ENCODE data around the gene ANKRD37. TPM values are rescaled to one million over a fixed set of nuclear protein-coding genes. Genes with fewer than 3 reads are reported as not detected.
"Not testable (repeated sequence)": the region's sequence is repeated elsewhere in the genome, so short reads cannot be mapped to it uniquely, and the experiment has no call there.

ANKRD37 gene
- total and polyA plus RNA-seq, 8 donors = 1.2 to 21.7 (median 13.4) TPM

DNA sequence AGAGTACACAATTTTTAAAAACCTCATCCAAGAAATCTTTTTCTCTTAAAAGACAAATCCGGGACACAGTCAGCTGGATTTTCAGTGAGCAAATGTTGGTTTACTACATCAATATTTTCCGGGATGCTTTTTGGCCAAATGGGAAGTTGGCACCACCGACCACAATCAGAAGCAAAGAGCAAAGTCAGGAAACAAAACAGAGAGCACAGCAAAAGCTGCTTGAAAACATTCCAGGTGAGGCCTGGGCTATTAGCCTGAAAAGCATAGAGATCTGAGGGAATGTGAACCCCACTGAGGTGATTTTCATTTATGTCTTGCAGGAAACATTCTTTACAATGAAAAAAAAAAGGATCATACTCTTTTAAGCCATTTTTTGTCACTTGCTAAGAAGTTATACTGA, 34.8 kb upstream of the ANKRD37 start:
- 39 to 63% (median 51%) methylated on average over 3 of the region's 3 CpGs for WGBS, 5 donors
- Histone ChIP-seq H3K36me3 (peaks cover 0 to 35% (median 17%) of the 10 kb centered on the region in 4 donors), H3K27me3 (no peaks in the 10 kb centered on the region), H3K27ac (no peak overlapping the region), H3K9me3 (no peaks in the 10 kb centered on the region), H3K4me3 (no peak overlapping the region), H3K4me1 (no peaks in the 10 kb centered on the region)
- no peak for DNase-seq
- TF ChIP-seq POLR2AphosphoS5 (IDR thresholded peaks at IDR 0.05) = no peak
- no peak for TF ChIP-seq POLR2A (IDR thresholded peaks at IDR 0.05)
- no peak for TF ChIP-seq CTCF (IDR thresholded peaks at IDR 0.05)
- no peak for TF ChIP-seq EP300 (IDR thresholded peaks at IDR 0.05)
- intact Hi-C loops (cut with DNase I; ENCODE audit: low total_unique reads) = no loop called here

- intact Hi-C loops (cut with DNase I; ENCODE audit: low total_unique reads); H3K27ac ChIP-seq; DNase-seq; H3K9me3 ChIP-seq; H3K4me3 ChIP-seq; H3K4me1 ChIP-seq; H3K27me3 ChIP-seq: not testable (repeated sequence)
- peaks cover 0 to 31% (median 14%) of the 10 kb centered on the region in 4 donors for H3K36me3 ChIP-seq
- 70 to 78% (median 78%) methylated on average over 6 of the region's 6 CpGs for WGBS, 5 donors
Observed at GRCh38 chr4:185362570-185362969, 34.1 kb upstream of the ANKRD37 start.

GRCh38 chr4:185363251-185363650, 33.4 kb upstream of the ANKRD37 start:
- H3K4me3 ChIP-seq = no peak overlapping the region
- H3K36me3 ChIP-seq = peaks cover 0 to 30% (median 10%) of the 10 kb centered on the region in 4 donors
- 45 to 69% (median 51%) methylated on average over 3 of the region's 3 CpGs for WGBS, 5 donors
- H3K9me3 ChIP-seq = no peaks in the 10 kb centered on the region
- intact Hi-C loops (cut with DNase I; ENCODE audit: low total_unique reads) = no loop called here
- no peaks in the 10 kb centered on the region for H3K4me1 ChIP-seq
- no peak overlapping the region for H3K27ac ChIP-seq
- H3K27me3 ChIP-seq = no peaks in the 10 kb centered on the region
- DNase-seq = no peak
- no peak for TF ChIP-seq CTCF (IDR thresholded peaks at IDR 0.05)
- TF ChIP-seq EP300 (IDR thresholded peaks at IDR 0.05) = no peak
- TF ChIP-seq POLR2AphosphoS5 (IDR thresholded peaks at IDR 0.05) = no peak
- TF ChIP-seq POLR2A (IDR thresholded peaks at IDR 0.05) = no peak

- Histone ChIP-seq H3K27me3 (no peaks in the 10 kb centered on the region), H3K4me3 (no peak overlapping the region), H3K4me1 (no peaks in the 10 kb centered on the region), H3K9me3 (no peaks in the 10 kb centered on the region), H3K36me3 (peaks cover 0 to 23% (median 8%) of the 10 kb centered on the region in 4 donors), H3K27ac (no peak overlapping the region)
- TF ChIP-seq POLR2AphosphoS5 (IDR thresholded peaks at IDR 0.05) (no peak), CTCF (IDR thresholded peaks at IDR 0.05) (no peak), POLR2A (IDR thresholded peaks at IDR 0.05) (no peak), EP300 (IDR thresholded peaks at IDR 0.05) (no peak)
- WGBS, 5 donors = 53 to 75% (median 68%) methylated on average over 5 of the region's 5 CpGs
- no peak for DNase-seq
- intact Hi-C loops (cut with DNase I; ENCODE audit: low total_unique reads) = no loop called here
Observed at GRCh38 chr4:185364886-185365285, 31.8 kb upstream of the ANKRD37 start.

DNA sequence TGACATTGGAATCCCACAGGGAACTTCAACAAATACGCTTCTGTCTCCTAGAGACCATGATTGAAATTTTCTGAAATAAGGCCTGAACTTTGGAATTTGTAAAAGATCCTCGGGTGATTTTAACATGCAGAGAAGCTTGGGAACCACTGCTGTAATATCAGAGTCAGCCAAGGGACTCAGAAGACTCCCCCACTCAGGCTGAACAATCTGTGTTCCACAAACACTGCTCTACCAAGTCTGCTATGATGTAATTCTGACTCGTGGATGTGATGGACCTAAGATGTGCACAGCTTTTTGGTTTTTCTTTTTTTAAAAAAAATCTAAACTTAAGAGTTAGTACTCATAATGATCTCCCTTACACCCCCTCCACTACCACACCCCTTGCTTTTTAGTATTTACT, 26.9 kb upstream of the ANKRD37 start:
- WGBS, 5 donors = 75 to 90% (median 81%) methylated on average over 3 of the region's 3 CpGs
- TF ChIP-seq POLR2AphosphoS5 (IDR thresholded peaks at IDR 0.05) (no peak), EP300 (IDR thresholded peaks at IDR 0.05) (no peak), CTCF (IDR thresholded peaks at IDR 0.05) (no peak), POLR2A (IDR thresholded peaks at IDR 0.05) (no peak)
- H3K27ac ChIP-seq = no peak overlapping the region

More for the DNA sequence above, 26.9 kb upstream of the ANKRD37 start:
- H3K27me3 ChIP-seq = no peaks in the 10 kb centered on the region
- H3K4me3 ChIP-seq = no peak overlapping the region
- intact Hi-C loops (cut with DNase I; ENCODE audit: low total_unique reads) = no loop called here
- H3K9me3 ChIP-seq = no peaks in the 10 kb centered on the region
- H3K4me1 ChIP-seq = no peaks in the 10 kb centered on the region
- no peak for DNase-seq
- peaks cover 0 to 44% (median 21%) of the 10 kb centered on the region in 4 donors for H3K36me3 ChIP-seq

Measured in stomach (tissue), 9 donors.